SK-MEL-5 (cell line): ENCODE results near the gene SRPX. TPM values are rescaled to one million over a fixed set of nuclear protein-coding genes. Genes with fewer than 3 reads are reported as not detected.

Experiments
- DNase-seq: peaks from one replicate; pipeline ENCODE4 v3.0.0-alpha.2; 2016; ENCODE audit warnings: low read depth, low spot score
- in situ Hi-C: cut with HindIII; loops from 2 replicates; pipeline ENCODE4 v1.10.0; 2016; ENCODE audit warnings: low sequenced_read_pairs, high pct_unique_total_duplicates, low pct_unique_long_range_greater_than_20kb
- polyA plus RNA-seq, 2 experiments: library from polyadenylated mRNA; depleted of rRNA; stranded (reverse); fragments of >200 nt; gene quantifications; 2 replicates each; pipeline ENCODE4 v1.2.3, GENCODE V29; 2015
- total RNA-seq: library from RNA; depleted of rRNA; stranded (reverse); fragments of >200 nt; shearing (Covaris generic); gene quantifications from 2 replicates; pipeline ENCODE4 v1.2.3, GENCODE V29; 2014; rRNA removed

Gene SRPX, protein sequence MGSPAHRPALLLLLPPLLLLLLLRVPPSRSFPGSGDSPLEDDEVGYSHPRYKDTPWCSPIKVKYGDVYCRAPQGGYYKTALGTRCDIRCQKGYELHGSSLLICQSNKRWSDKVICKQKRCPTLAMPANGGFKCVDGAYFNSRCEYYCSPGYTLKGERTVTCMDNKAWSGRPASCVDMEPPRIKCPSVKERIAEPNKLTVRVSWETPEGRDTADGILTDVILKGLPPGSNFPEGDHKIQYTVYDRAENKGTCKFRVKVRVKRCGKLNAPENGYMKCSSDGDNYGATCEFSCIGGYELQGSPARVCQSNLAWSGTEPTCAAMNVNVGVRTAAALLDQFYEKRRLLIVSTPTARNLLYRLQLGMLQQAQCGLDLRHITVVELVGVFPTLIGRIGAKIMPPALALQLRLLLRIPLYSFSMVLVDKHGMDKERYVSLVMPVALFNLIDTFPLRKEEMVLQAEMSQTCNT
- total RNA-seq: 202 and 205 TPM in 2 replicates
- polyA plus RNA-seq (2015; cell fraction: cytosol; rRNA removed): 425 and 490 TPM in 2 replicates
- polyA plus RNA-seq (2015; cell fraction: nucleus; rRNA removed): 75.1 and 82.3 TPM in 2 replicates

DNA sequence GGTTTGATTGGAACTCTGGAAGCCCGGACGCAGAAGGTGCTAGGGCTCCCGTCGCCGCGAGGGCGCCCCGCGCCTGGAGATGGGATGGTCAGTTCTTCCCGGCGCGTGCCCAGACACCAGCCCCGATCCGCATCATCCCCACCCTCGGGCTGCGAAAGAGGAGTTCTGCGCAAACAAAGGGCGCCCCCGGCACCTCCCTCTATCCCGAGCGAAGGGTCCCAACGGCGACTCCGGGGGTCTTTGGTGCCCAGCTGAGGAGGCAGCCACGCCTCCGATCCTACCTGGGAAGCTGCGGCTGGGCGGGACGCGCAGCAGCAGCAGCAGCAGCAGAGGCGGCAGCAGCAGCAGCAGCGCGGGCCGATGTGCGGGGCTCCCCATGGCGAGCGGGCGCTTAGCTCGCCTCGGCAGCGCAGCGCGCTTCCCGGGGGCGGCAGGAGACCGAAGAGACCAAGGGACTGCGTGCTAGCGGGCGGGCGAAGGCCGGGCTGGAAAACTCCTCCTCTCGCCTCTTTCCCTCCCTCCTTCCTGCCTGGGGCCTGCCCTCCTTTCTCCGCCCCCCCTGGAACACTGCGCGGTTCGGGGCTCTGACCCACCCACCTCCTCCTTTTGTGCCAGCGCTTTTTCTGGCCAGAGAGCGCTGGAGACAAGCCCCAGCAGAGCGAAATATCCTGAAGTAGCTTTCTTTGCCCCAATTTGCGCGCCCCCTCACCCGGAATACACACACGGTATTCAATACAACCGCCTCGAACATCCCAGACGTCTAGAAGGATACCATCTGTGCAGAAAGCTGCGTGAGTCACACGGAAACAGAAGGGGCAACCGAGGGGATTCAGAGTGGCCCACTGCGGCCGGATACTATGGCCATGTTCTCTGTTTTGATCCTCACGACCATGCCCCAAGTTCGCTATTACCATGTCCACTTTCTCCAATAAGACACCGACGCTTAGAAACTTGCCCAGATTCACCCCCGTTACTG, at the start of gene SRPX:
Gene SRPX, minus strand, starts transcription at position 457 of the 976 bp plus-strand sequence. Its CDS starts 79 bp downstream, at position 378.
- DNase-seq: peak; percentile 52

DNA sequence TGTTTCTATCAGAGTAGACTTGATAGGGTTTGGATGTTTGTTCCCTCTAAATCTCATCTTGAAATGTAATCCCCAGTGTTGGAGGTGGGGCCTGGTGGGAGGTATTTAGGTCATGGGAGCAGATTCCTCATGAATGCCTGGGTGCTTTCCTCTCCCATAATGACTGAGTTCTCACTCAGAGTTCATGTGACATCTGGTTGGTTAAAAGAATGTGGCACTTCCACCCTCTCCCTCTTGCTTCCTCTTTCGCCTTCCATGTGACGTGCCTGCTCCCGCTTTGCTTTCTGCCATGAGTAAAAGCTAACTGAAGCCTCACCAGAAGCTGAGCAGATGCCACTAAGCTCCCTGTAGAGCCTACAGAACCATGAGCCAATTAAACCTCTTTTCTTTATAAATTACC, 47.3 kb upstream of the SRPX start:
- no peak for DNase-seq
- in situ Hi-C loops: no loop called here

More for the DNA sequence above, at the start of gene SRPX:
- in situ Hi-C loops: no loop called here

DNA sequence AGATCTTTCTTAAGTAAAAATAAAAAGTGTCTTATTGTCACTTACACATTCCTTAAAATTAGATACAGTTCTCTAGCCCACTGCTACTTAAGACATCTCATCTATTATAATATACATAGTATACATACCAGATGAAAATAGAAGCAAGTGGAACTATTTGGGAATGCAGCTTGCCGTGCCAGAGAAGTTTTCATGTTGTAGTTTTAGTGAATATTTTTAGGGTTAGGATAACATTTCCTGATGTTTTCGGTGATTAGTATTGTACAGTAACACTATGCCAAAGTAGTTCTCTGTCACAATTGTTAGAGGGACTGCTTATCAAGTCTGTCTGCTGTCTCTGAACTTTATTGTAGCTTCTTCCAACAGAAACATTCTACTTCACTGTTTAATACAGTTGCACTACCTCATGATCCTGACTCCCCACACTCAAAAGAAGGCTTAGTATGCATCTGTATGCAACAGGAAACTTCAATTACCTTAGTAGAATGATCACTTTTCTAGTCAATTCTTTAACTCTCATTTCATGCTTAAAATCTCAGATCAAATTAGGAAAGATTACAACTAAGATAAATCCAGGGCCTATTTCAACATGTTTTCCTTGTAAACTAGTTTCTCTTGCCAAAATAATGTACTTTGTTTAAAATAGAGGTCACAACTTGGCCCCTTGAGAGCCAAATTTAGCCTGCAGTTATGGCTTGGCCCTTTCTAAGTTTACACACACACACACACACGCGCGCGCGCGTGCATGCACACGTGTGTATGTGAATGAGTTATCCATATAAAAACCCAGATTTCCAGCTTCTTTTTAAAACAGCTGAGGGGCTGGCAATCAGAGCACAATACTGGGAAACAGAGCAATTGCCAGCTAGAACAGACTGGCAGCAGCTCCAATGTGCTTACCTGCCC, 42.3 kb upstream of the SRPX start:
- in situ Hi-C loops: no loop called here
- no peak for DNase-seq

DNA sequence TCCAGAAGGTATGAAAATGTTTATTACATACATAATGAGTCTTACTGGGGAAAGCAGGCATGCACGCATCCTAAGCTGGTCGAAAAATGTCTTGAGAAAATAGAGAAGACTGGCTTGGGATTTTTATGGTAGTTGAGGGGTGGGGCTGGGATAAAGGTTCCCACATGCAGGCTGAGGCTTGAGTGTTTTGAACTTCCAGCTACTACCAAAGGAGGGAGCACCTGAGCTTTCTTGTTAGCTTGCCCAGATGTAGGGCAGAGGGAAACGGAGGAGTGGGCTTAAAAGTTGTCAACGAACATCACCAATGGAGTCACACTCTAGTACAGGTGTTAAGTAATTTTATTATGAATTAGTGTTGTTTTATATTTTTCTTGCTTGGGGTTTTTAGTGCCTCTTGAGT, 39.6 kb upstream of the SRPX start:
- DNase-seq: peak; percentile 72
- in situ Hi-C loops: no loop called here

DNA sequence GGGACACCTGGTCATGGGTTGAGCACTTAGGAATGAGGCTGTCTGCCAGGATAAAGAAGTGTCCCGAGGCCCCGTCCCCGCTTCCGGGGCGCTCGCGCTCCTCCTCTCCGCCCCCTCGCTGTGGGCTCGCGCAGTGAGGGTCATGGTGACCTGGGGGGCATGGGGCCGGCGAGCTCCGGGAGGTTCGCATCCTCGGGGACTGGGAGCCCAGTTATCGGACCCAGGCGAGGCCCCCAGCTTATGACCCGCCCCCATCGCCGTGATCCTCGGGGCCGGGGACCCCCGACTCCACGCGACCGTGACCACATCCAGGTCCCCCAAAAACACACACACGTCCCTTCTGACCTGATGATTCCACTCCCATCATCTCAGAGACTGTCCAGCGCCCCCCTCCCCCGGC, 35.3 kb upstream of the SRPX start:
- DNase-seq: no peak
- in situ Hi-C loops: no loop called here

DNA sequence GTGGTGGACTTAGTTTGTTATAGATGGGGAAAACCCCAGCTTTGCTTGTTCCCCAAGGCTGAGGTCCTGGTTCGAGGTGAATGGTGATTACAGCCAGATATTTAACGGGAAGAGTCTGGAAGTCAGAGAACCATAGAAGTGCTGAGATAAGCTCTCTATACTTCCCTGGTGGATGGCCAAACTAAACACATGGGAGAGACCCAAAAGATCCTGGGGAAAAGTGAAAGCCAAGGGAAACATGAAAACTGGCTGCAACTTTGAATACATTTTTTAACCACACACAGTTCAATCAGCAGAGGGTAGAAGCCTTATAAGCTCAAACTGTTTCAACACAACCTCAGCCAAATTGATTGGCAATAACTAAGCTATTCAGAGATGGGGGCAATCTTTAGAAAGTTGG, 29.3 kb upstream of the SRPX start:
- DNase-seq: no peak
- in situ Hi-C loops: no loop called here

DNA sequence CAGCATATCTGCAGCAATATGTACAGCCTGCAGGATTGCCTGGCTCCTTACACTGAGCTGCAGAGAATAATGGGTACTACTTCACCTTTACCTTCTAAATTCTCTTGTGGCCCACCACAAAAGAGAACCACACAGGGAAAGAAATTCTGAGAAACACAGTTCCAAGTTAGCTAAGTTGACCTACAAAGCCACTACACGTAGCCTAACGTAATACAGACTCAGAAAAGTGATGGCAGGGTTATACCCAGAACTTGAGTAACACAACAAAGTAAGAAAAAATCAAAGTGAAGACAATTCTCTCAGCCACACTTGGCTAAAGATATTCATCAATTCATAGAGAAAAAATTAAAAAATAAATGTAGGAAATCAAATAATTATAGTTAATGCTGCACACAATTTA, 26.4 kb upstream of the SRPX start:
- no peak for DNase-seq
- in situ Hi-C loops: no loop called here

DNA sequence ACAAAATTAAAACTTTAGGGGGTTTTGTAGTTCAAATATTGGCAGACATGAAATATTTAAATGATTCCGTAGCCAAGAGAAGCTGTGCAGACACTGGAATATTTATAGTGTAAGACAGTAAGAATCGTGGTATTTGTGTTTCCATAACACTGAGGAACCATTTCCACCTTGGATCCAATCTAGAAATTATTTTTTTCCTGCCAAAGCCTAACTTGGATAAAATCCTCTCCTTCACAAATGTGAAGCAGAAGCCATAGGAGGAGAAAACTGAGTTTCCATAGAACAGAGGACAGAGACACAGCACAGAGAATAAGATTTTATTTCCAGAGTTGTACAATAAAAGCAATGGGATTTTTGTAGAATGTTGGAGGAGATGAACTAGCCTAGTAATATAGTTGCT, 19.9 kb upstream of the SRPX start:
- in situ Hi-C loops: no loop called here
- DNase-seq: no peak

DNA sequence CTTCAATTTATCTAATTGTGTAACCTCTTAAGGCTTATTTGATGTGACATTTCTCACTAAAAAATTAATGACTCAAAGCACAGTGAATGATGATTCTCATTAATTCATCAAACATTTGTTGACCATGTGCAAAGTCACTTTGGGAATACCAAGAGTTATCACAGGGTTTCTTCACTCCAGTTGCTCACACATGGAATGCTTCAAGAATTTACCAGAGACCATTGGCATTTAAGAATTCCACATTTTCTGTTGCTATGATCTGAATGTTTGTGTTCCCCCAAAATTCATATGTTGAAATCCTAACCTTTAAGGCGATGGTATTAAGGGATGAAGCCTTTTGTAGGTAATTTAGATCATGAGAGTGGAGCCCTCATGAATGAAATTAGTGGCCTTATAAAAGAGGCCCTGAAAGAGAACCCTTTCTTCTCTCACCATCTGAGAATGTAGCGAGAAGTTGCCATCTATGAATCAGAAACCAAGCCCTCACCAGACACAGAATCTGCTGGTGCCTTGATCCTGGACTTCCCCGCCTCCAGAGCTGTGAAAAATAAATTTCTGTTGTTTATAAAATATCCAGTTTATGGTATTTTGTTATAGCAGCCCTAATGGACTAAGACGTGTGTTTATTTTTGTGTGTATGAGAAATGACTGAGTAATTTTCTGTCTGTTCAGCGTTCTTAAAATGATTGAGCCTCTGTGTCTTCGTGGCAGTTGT, 16.4 kb upstream of the SRPX start:
- DNase-seq: no peak
- in situ Hi-C loops: no loop called here

DNA sequence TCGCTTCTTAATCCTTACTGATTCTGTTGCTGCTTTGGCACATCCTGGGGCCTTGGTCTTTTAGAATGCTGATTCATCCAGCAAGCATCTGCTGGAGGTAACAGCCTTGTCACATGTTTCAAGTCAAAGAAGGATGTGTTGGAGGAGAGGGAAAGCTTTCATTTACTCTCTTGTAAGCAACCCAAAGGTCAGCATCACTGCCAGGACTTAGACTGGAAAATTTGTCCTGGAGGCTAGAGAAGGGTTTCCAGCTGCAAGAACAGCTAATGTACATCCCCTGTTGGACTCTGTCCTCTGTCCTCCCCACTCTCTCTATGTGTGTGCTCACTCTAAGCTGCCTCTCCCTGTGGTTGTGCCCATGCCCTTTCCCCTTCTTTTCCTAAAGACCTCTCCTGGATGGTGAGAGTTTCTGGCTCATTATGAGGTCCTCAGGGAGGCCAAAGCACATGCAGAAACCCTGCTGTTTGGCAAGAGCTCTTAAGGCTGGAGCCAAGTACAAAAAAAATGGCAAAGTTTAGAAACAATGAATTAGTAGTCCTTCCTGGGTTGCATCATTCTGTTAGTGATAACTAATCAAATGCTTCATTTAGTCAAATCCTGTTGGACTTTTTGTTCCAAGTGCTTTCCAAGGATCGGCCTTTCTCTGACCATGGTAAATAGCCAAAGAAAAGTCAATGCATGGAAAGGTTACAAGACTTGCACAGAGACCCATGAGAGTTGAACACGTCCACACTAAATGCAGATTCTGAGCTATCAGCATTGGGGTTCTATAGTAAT, 13.4 kb upstream of the SRPX start:
- in situ Hi-C loops: no loop called here
- DNase-seq: peak; percentile 93

DNA sequence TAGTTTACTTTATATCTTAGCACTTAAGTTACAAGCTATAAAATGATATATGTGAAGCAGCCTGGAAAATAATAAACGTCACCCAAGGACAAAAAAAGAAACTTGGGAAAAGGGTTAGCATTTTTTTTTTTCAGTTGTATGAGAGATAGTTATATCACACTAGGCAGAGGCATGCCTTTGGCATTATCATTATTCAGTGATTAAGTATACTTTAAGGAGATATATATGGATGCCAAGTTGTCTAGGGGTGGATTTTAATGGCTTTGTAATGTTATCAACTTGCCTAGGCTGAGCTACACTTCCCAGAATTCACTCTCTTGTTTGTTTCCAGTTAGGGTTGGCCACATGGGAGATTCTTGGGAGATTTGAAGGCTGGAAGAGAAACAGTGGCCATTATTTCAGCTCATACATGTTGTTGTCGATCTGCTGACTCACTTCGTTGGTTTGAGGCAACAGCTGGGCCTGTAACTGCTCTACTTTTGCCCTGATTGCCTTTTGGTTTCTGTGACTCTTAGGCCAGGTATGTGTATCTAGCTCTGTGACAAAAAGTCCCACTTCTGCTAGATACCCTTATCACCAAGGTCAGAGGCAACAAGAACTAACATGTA, 11.5 kb upstream of the SRPX start:
- in situ Hi-C loops: no loop called here
- no peak for DNase-seq

DNA sequence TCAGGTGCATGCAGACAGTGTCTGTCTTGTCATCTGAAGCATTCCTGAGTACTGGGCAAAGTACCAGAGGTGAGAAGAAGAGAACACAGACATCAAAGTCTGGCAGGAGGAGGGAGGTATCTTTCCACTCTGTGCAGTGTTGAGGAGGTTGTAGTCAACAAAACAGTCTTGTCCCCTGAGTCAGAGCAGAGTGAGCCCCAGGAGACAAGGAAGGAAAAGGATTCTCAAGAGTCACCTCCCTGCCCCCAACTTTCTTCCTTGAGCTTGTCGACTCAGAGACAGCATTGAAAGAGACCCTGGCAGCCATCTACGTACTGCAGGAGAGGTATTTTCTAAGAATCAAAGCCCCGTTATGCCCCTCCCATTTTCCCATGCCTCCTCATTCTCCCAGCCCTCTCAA, 4.4 kb upstream of the SRPX start:
- in situ Hi-C loops: no loop called here
- DNase-seq: peak; percentile 8

DNA sequence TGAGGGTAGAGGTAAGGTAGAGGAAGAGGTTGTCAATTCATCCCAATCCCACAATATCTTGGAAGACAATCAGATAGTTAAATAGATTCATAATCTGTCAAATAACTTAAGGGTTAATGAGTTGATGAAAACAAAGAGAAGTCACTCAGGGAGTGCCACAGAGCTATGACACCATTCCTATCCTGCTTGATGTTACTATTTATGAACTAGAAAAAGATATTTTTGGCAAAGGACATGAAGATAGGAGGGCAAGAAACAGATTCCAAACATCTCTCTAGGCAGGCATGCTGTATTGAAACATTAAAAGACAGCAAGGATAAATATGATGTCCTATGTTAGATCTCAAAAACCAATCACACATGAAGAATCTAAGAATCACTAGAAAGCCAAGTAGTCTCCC, 3.5 kb upstream of the SRPX start:
- in situ Hi-C loops: no loop called here

DNA sequence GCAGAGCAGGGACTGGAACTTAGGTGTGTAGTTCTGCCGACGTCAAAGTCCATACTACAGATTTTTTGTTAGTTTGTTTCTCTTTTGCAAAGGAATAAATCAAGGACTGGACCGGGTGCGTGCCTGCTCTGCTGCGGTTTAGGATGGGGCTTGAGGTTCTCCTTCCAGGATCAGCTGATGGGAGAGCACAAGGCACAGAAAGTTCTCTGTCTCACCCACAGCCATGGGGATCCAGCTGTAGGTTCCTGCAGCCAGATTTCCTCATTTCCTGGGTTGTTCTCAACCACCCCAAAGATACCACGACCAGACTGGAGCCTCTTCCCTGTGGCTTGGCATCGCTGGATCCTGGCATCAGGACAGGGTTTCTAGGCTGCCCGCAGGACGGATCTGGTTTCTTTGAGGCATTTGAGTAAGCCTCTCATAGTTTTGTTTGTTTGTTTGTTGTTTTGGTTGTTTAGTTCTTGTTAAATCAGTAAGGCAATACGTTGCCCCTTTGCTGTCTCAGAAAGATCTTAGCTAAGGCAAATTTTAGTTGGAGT, 789 bp upstream of the SRPX start:
- peak; percentile 25 for DNase-seq
- in situ Hi-C loops: no loop called here

More for the DNA sequence above, 3.5 kb upstream of the SRPX start:
- no peak for DNase-seq

DNA sequence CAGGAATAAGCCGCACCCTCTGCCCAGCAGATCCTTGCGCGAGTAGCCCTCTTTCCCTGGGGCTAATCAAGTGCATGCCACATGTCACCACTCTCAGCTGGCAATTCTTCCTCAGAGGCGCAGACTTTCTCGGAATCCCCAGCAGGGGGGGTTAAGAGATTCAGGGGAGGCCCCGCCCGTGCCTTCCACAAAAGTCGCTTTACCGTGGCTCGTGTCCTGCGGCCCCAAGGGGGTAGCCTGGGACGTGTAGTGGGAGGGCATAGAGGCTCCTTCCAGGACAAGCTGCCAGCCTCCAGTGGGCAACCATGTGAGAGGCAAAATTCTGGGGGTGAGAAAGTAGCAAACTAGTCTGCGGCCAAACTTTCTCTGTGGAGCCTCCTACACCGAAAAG, 652 bp downstream of the SRPX start:
- in situ Hi-C loops: no loop called here
- DNase-seq: peak; percentile 85
